ENCODE results near the gene MLXIP. TPM values are rescaled to one million over a fixed set of nuclear protein-coding genes. Genes with fewer than 3 reads are reported as not detected.
A peak's percentile ranks its signal among the peaks of the same experiment; 100 is the strongest.
"Not testable (repeated sequence)": the region's sequence is repeated elsewhere in the genome, so short reads cannot be mapped to it uniquely, and the experiment has no call there.

Gene MLXIP
- 89.7 TPM for total RNA-seq

DNA sequence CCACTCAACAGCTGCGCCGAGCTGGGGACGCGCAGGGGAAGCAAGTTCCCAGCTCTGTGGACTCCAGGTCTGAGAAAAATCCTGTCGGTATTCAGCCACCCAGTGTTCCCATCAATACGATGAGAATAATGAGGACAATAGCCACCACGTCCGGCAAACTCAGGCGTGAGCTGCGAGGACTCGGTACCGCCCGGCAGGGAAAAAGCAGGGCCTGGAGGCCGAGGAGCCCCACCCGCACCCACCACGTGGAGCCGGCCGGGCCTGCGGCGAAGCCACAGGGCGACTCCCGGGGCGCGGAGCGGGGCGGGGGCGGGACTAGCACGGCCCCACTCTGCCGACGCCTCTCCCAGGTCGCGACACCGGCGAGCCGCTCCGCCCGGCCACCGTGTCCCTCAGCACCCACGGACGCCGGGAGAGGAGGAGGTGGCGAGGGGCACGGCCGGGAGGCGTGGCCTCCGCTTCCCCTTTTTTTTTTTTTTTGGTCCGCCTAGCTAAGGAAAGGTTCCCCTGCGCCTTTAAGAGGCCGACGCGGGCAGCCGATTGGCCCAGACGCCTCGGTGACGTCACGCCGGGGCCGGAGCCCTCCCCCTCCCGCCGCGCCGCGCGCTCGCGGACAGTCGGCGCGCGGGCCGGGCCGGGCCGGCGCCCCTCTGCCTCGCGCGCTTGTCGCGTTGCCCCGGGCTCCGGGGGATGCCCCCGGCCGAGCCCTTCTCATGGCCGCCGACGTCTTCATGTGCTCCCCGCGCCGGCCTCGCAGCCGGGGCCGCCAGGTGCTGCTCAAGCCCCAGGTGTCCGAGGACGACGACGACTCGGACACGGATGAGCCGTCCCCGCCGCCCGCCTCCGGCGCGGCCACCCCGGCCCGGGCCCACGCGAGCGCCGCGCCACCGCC is at the start of gene MLXIP:
Gene MLXIP (plus strand): TSS at position 616 of the 892 bp plus-strand sequence. CDS start 98 bp downstream, at position 714.
- DNase-seq (ENCODE audit: low spot score), result peak; percentile 95

DNA sequence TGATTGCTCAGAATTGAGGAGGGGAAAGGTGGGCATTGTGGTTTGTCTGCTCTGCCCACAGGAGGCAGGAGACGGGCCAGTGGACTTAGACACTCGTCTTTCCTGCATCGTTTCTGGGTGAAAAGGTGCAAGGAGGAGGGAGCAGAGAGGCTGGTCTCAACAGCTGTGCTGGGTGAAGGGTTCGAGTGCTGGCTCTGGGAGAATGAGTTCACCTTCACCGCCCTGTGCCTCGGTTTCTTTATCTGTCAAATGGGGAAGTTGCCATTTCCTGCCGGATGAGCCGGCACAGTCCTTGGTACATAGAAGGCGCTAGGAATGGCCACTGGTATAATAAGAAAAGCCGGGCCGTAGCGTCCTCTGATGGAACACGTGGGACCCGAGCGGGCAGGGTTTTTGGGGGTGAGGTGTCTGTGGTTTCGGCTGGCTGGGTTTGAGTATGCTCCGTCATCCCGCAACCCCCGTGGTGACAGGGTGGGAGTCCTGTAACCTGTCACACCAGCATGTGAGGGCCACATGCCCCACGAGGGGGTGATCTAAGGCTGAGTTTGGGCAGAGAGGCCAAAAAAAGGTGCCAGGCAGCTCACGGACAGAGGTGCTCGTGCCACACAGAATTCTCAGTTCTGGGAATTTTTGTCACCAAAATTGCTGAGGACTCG is 49.5 kb upstream of the MLXIP start:
- DNase-seq (ENCODE audit: low spot score), result no peak

DNA sequence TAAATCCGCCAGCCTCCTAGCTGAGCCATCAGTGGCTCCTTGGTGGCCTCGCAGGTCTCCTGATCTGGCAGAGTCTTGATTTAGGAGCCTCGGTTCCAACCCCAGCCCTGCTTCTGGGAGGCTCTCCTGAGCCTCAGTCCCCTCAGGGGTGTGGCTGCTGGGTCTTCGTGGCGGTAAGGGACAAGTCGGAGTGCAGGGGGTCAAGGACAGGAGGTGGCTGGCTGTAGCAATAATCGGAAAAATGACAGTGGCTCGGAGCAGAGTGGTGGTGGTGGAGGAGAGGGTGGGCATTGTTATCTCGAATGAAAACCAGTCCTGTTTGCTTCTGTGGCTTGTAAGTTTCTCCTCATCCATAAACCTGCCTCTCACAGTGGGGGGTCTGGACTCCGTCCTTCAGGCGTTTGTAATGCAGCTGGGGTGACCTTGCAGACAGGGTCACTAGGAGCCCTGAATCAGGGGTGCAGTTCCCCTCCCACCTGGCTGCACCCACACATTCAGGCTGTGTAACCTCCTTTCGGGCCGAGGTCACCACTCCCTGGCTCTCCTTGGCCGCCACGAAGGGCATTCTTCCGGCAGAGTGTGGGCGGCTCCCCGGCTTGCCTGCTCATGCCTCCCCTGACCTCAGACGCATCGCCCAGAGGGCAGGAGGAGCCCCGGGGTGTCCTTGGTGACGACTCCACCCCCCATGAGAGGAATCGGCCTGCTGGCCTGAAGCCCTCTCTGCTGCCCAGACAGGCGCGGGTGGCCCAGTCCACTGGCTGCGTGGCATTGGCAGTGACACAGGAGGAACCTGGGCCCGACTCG is 48.7 kb upstream of the MLXIP start:
- DNase-seq (ENCODE audit: low spot score), result no peak

DNA sequence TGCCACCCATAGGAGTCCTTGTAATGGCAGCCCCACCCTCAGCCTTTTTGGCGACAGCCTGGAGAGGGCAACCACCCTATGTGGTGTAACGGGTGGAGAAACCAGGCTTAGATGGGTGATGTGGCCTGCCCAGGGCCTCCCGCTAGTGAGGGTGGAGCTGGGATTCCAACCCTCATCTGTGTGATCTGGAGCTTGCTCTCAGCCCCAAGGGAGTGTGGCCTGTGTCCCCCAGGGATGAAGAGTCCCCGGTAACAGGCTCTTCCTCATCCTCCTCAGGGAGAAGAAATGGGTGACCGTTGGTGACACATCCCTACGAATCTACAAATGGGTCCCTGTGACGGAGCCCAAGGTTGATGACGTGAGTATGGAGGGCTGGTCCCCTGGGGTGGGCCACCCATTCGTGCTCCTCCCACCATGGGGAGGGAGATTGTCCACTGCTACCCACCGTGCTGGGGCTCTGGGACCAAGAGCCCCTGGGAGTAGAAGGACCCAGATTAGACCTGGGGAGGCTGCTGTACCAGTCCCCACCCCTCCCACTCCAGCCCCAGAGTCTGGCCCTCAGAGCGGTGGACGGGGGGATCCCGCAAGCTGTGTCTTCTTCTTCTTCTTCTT is 48.0 kb upstream of the MLXIP start:
- DNase-seq (ENCODE audit: low spot score), result no peak

GRCh38 chr12:122031342-122032216 is 47.0 kb upstream of the MLXIP start:
- peak; percentile 35 for DNase-seq (ENCODE audit: low spot score)

DNA sequence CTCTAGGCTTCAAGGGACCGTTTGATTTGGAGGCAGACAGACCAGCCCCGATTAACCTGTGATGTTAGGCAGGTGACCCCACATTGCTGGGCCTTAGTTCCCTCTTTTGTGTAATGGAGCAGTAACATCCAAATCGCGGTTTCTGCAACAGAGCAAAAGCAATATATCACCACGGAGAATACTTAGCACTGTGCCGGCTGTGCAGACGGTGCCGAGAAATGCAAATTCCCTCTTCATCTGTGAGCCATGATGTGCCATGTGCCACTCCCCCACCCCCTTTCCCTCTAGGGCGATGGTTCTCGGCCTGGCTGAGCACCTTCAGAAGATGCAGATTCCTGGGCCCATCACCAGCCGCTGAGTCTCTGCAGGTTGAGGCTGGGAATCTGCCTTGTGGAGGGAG is 46.0 kb upstream of the MLXIP start:
- DNase-seq (ENCODE audit: low spot score), result no peak

DNA sequence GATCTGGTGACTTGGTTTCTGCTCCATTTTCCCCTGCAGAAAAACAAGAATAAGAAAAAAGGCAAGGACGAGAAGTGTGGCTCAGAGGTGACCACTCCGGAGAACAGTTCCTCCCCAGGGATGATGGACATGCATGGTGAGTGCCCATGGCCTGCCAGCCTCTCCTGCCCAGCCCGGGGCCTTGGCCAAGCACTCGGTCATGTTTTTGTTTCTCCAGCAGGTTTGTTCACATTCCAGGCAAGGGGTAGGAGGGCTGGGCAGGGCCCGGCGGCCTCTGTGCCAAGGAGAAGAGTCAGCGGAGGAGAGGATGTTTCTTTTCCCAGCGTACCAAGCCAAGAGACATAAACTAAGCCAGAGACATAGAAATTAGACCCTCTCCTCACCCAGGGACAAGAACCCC is 43.3 kb upstream of the MLXIP start:
- DNase-seq (ENCODE audit: low spot score), result peak; percentile 82

DNA sequence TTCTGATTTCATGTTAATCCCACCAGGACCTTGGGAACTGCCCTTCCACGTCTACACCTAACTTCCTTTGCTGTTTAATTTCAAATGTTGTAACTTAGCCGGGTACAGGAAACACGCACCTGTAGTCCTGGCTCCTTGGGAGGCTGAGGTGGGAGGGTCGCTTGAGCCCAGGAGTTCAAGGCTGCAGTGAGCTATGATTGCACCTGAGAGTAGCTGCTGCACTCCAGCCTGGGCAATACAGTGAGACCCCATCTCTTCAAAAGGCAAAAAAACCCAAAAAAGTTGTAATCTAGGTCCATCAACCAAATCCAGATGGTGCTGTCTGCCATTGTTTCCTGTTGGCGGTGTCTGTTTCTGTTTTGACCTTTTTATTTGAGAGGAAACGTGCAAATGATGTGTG is 42.4 kb upstream of the MLXIP start:
- DNase-seq (ENCODE audit: low spot score), result no peak

DNA sequence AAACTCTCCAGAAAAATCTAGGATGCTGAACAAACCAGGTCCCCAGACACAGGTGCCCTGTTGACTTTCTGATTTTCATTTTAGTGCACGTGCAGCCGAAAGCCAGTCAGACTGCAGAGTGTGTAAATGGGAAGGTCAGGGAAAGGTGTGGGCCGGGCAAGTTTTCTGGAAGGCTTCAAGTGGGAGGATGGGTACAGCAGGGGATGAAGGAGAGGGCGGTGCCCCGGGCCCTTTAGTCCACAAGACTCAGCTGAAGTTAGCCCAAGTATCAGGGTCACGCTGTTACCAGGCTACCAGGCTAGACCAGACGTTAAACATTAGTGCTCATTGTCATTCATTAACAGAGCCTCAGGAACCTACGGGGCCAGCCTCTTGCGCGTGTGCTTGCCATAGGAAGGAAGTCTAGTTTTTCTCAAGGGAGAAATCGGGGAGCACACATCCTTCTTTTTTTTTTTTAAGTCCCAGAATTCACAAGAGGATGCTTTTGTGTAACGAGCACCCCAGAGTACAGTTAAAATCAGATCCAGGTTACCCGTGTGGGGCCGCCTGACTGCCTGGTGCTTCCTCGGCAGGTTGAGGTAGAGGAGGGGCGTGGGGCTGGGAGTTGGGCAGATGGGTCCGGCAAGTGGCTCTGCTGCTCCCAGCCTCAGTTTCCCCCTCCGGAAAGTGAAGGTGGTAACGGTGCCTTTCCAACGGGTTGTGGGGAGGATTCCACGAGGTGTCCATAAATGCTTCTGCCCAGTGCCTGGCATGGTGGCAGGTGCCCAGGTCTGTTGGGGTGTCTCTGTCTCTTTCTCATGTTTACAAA is 37.8 kb upstream of the MLXIP start:
- peak; percentile 90 for DNase-seq (ENCODE audit: low spot score)

DNA sequence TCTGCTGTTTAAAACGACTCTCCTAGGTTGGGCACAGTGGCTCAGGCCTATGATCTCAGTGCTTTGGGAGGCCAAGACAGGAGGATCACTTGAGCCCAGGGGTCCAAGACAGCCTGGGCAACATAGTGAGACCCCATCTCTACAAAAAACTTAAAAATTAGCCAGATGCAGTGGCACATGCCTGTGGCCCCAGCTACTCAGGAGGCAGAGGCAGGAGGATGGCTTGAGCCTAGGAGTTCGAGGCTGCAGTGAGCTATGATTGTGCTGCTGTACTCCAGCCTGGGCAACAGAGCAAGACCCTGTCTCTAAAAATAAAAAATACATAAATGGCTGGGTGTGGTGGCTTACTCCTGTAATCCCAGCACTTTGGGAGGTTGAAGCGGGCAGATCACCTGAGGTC is 37.1 kb upstream of the MLXIP start:
- not testable (repeated sequence) for DNase-seq (ENCODE audit: low spot score)

DNA sequence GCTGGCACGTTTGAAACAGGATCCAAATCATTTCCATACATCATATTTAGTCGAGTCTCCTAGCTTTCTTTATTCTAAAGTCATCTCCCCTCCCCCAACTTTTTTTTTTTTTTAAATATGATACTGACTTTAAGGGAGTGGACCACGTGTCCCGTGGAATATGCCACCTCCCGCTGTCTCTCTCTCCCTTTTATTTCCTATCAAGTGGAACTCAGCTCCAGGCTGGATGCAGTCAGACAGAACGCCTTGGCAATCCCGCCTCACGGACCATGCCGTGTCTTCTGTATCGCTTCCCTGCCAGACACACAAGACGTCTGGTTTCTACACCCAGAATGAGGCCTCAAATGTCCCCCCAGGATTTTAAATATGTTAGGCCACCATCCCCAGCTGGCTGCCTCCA is 35.6 kb upstream of the MLXIP start:
- DNase-seq (ENCODE audit: low spot score), result no peak

GRCh38 chr12:122043476-122043875 is 35.1 kb upstream of the MLXIP start:
- no peak for DNase-seq (ENCODE audit: low spot score)

- no peak for DNase-seq (ENCODE audit: low spot score)
These were observed 33.3 kb upstream of the MLXIP start for GRCh38 chr12:122045262-122045661.

- no peak for DNase-seq (ENCODE audit: low spot score)
These were observed 32.4 kb upstream of the MLXIP start for GRCh38 chr12:122046145-122046544.

DNA sequence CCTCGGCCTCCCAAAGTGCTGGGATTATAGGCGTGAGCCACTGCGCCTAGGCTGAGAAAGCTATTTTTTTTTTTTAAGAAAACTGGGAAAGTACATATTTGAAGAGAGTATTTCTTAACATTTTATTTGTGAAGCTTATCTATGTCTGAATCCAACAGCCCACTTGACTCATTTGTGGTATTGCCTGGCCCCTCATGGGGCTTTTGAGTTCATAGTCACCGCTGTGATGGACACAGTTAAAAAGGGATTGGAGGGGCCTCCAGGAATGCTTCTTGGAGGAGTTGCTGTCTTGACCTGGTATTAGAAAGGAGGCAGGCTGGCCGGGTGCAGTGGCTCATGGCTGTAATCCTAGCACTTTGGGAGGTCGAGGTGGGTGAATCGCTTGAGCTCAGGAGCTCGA is 30.4 kb upstream of the MLXIP start:
- DNase-seq (ENCODE audit: low spot score), result no peak

DNA sequence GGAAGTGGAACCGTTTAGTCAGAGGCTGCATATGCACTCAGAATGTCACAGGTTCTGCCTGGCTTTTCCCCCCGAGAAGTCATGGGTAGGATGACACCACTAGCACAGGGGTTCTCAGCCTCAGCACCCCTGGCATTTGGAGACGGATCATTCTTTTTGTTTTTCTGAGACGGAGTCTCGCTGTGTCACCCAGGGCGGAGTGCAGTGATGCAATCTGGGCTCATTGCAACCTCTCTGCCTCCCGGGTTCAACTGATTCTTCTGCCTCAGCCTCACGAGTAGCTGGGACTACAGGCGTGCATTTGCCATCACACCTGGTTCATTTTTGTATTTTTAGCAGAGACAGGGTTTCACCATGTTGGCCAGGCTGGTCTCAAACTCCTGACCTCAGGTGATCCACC is 28.7 kb upstream of the MLXIP start:
- DNase-seq (ENCODE audit: low spot score), result no peak

DNA sequence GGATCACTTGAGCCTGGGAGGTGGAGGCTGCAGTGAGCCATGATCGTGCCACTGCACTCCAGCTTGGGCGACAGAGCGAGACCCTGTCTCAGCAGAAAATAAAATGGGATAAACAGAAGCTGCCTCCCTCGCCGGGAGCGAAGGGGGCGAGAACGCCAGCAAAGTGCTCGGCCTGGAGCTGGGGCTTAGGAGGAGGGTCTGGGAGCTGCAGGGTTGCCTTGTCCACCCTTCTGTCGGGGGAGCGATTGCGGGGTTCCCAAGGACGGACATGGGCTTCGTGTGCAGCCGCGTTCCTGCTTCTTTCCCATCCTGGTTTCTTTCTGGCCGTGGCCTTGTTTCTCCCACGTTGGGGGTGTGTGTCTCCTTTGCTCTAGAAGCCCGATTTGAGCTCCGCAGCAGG is 27.9 kb upstream of the MLXIP start:
- DNase-seq (ENCODE audit: low spot score), result no peak

GRCh38 chr12:122051231-122051876 is 27.2 kb upstream of the MLXIP start:
- DNase-seq (ENCODE audit: low spot score), result no peak

GRCh38 chr12:122052285-122052684 is 26.3 kb upstream of the MLXIP start:
- no peak for DNase-seq (ENCODE audit: low spot score)

All from mucosa of gallbladder (tissue), 1 donor.